Stomach smooth muscle (tissue), 2 donors: ENCODE data around the gene MBL2.

Experiments used
- H3K27ac ChIP-seq: one replicate; pipeline ENCODE4 v1.7.0; 2013; ENCODE audit warnings: mild to moderate bottlenecking, low read length, inconsistent platforms
- H3K27me3 ChIP-seq, 2 donors: one replicate each; pipeline ENCODE4 v1.7.0; 2013; ENCODE audit warnings: low read length in 2 of 2; ENCODE audit not compliant: insufficient read depth in 2 of 2, control insufficient read depth in 1 of 2
- H3K36me3 ChIP-seq, 2 donors: one replicate each; pipeline ENCODE4 v1.7.0; 2013; ENCODE audit warnings: low read length in 2 of 2; ENCODE audit not compliant: control insufficient read depth in 2 of 2, insufficient read depth in 2 of 2
- H3K4me1 ChIP-seq: one replicate; pipeline ENCODE4 v1.7.0; 2013; ENCODE audit warnings: low read length; ENCODE audit not compliant: control insufficient read depth, insufficient read depth
- H3K4me3 ChIP-seq, 2 donors: one replicate each; pipeline ENCODE4 v1.7.0; 2013; ENCODE audit warnings: low read length in 2 of 2
- H3K9ac ChIP-seq, 2 donors: one replicate each; pipeline ENCODE4 v1.7.0; 2013; ENCODE audit warnings: low read length in 2 of 2, mild to moderate bottlenecking in 1 of 2
- H3K9me3 ChIP-seq, 2 donors: one replicate each; pipeline ENCODE4 v1.7.0; 2013; ENCODE audit warnings: low read length in 2 of 2; ENCODE audit not compliant: control insufficient read depth in 2 of 2
- donor health status: healthy.
- donor health status: Pancreatic carcinoma.

The MBL2 gene

GRCh38 chr10:52772623-52773022, at the start of gene MBL2:
Gene MBL2, minus strand, starts transcription at chr10:52772784. Its CDS starts 1,149 bp downstream, at chr10:52771635.
- H3K4me1 ChIP-seq: no peaks in the 10 kb centered on the region
- H3K36me3 ChIP-seq: no peaks in the 10 kb centered on the region
- no peak within 1 kb of the TSS for H3K4me3 ChIP-seq
- H3K27ac ChIP-seq: no peak within 1 kb of the TSS
- no peaks in the 10 kb centered on the region for H3K9me3 ChIP-seq
- no peaks in the 10 kb centered on the region for H3K27me3 ChIP-seq
- H3K9ac ChIP-seq: no peak within 1 kb of the TSS

DNA sequence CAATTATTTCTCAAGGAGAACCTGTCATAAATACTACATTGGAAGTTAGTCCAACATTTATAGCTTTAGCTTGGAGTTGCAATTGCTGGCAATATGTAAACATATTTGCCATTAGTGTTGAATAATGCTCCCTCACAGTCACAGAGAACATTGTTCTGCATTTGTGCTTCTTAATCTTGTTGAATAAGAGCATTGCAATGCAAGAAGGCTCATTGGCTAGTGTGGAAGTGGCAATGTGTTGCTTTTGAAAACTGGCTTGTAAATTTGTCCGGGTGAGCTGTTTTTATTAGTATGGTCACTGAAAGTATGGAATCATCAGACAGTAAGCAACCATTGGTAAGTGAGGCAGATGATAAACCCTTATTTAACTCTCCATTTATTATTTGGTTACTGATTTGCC, 47.7 kb upstream of the MBL2 start:
- Histone ChIP-seq H3K27me3 (no peaks in the 10 kb centered on the region), H3K27ac (no peak overlapping the region), H3K9ac (no peak overlapping the region), H3K4me3 (no peak overlapping the region), H3K4me1 (no peaks in the 10 kb centered on the region), H3K9me3 (no peaks in the 10 kb centered on the region), H3K36me3 (no peaks in the 10 kb centered on the region)

GRCh38 chr10:52818019-52818418, 45.4 kb upstream of the MBL2 start:
- Histone ChIP-seq H3K27me3 (no peaks in the 10 kb centered on the region), H3K9ac (no peak overlapping the region), H3K27ac (no peak overlapping the region), H3K4me3 (no peak overlapping the region), H3K4me1 (no peaks in the 10 kb centered on the region), H3K36me3 (no peaks in the 10 kb centered on the region), H3K9me3 (no peaks in the 10 kb centered on the region)

- no peak overlapping the region for H3K9ac ChIP-seq
- H3K27me3 ChIP-seq: no peaks in the 10 kb centered on the region
- no peaks in the 10 kb centered on the region for H3K9me3 ChIP-seq
- H3K4me3 ChIP-seq: no peak overlapping the region
- no peaks in the 10 kb centered on the region for H3K4me1 ChIP-seq
- H3K36me3 ChIP-seq: no peaks in the 10 kb centered on the region
- H3K27ac ChIP-seq: no peak overlapping the region
These were observed 41.9 kb upstream of the MBL2 start for GRCh38 chr10:52814506-52814905.

- Histone ChIP-seq H3K9me3 (no peaks in the 10 kb centered on the region), H3K4me1 (no peaks in the 10 kb centered on the region), H3K27ac (no peak overlapping the region), H3K9ac (no peak overlapping the region), H3K36me3 (no peaks in the 10 kb centered on the region), H3K4me3 (no peak overlapping the region), H3K27me3 (no peaks in the 10 kb centered on the region)
These were observed 39.2 kb upstream of the MBL2 start for GRCh38 chr10:52811776-52812175.

DNA sequence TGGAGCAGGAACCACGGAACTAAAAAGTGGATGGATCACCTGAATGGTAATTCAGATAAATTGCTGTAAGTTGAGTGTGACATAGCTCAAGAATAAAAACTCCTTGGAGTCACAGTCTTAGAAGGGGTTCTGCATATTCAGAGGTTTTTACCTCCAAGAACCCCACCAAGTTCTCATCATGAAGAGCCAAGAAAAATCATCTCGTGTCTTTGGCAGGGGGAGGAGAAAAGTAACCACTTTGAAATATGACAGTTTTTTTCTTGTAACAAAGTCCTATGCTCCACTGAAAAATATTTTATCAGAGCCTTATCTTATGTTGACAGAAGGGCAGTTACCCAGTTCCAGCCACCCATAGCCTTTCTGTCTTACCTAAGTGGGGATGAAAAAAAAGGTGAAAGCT, 38.2 kb upstream of the MBL2 start:
- H3K9me3 ChIP-seq: no peaks in the 10 kb centered on the region
- H3K27me3 ChIP-seq: no peaks in the 10 kb centered on the region
- no peaks in the 10 kb centered on the region for H3K4me1 ChIP-seq
- H3K4me3 ChIP-seq: no peak overlapping the region
- no peak overlapping the region for H3K27ac ChIP-seq
- no peaks in the 10 kb centered on the region for H3K36me3 ChIP-seq
- no peak overlapping the region for H3K9ac ChIP-seq

DNA sequence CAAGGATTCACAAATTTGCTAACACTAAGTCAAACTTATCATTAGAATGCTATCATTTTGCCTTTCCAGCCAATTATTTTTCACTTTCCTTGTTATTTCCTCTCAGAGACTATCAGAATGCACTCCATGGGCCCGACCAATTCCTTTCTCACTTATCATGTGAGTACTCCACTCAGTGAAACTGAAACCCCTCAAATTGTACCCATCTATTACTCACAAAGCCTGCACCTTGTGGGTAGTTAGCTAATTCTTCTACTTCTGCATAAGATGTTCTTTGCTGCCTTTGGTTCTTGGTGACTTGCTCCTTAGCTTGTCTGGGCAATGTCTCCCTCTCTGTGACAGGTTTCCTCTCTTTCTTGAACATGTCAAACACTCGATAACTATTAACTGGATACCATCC, 35.2 kb upstream of the MBL2 start:
- no peak overlapping the region for H3K4me3 ChIP-seq
- no peaks in the 10 kb centered on the region for H3K27me3 ChIP-seq
- H3K27ac ChIP-seq: no peak overlapping the region
- no peaks in the 10 kb centered on the region for H3K36me3 ChIP-seq
- H3K9me3 ChIP-seq: no peaks in the 10 kb centered on the region
- H3K9ac ChIP-seq: no peak overlapping the region
- H3K4me1 ChIP-seq: no peaks in the 10 kb centered on the region

- H3K9me3 ChIP-seq: no peaks in the 10 kb centered on the region
- no peak overlapping the region for H3K27ac ChIP-seq
- no peaks in the 10 kb centered on the region for H3K27me3 ChIP-seq
- H3K36me3 ChIP-seq: no peaks in the 10 kb centered on the region
- no peak overlapping the region for H3K4me3 ChIP-seq
- no peaks in the 10 kb centered on the region for H3K4me1 ChIP-seq
- H3K9ac ChIP-seq: no peak overlapping the region
These were observed 33.1 kb upstream of the MBL2 start for GRCh38 chr10:52805414-52806285.

GRCh38 chr10:52801947-52802346, 29.4 kb upstream of the MBL2 start:
- Histone ChIP-seq H3K36me3 (no peaks in the 10 kb centered on the region), H3K27ac (no peak overlapping the region), H3K27me3 (no peaks in the 10 kb centered on the region), H3K9me3 (no peaks in the 10 kb centered on the region), H3K4me3 (no peak overlapping the region), H3K9ac (no peak overlapping the region), H3K4me1 (no peaks in the 10 kb centered on the region)

DNA sequence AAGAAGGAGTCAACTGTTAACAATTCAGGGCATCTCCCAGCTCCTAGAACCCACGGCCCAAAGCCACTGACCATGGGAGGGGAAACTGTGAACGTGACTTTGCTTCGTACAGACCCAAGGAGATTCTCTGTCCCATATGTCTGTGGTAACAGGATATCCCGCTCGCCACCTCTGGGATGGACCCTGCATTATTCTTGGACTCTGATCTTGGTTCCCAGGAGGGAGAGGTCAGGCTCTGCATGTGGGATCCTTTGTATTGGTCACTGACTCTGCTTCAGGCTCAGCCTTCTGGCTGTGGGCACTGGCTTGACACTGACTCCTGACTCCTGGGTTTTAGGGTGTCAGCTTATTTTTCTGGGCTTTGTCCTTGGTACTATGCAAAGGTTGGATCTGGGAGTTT, 13.5 kb upstream of the MBL2 start:
- no peak overlapping the region for H3K4me3 ChIP-seq
- no peak overlapping the region for H3K9ac ChIP-seq
- H3K27ac ChIP-seq: no peak overlapping the region
- no peaks in the 10 kb centered on the region for H3K27me3 ChIP-seq
- H3K36me3 ChIP-seq: no peaks in the 10 kb centered on the region
- H3K9me3 ChIP-seq: no peaks in the 10 kb centered on the region
- H3K4me1 ChIP-seq: no peaks in the 10 kb centered on the region

- Histone ChIP-seq H3K9me3 (no peaks in the 10 kb centered on the region), H3K9ac (no peak overlapping the region), H3K27me3 (no peaks in the 10 kb centered on the region), H3K36me3 (no peaks in the 10 kb centered on the region), H3K27ac (no peak overlapping the region), H3K4me1 (no peaks in the 10 kb centered on the region), H3K4me3 (no peak overlapping the region)
These were observed 12.8 kb upstream of the MBL2 start for GRCh38 chr10:52785418-52785817.
